Measurements from ENCODE around the gene MBP.
A peak's percentile ranks its signal among the peaks of the same experiment; 100 is the strongest.

The MBP gene

DNA sequence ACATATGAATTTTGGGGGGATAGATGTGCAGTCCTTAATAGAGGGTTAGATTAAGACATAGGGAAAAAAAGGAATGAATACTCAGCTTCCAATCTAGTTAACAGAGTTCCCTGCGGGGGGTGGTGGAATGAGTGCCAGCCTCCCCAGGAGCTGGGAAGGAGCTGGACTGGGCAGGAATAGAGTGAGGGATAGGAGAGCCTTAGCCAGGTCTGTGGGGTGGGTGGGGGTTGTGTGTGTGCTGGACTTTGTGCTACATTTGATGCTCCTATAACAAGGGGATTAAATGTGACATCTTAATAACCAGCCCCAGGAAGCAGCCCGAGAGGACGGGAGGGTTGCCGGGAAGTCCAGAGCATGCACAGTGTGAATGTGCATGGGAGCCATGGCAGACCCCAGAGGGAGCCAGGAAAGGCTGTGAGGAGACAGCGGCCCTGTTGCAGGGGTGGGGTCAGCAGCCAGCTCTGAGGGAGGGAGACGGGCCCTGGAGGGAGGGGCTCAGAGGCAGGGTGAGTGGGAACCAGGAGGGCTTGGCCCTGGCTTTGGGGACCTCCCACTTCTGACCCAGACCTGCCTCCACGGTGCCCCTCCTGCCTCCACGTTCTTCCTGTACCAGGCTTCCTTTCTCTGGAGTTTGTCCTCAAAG, 3.6 kb upstream of the MBP start:
- TF ChIP-seq, protein P1, sequence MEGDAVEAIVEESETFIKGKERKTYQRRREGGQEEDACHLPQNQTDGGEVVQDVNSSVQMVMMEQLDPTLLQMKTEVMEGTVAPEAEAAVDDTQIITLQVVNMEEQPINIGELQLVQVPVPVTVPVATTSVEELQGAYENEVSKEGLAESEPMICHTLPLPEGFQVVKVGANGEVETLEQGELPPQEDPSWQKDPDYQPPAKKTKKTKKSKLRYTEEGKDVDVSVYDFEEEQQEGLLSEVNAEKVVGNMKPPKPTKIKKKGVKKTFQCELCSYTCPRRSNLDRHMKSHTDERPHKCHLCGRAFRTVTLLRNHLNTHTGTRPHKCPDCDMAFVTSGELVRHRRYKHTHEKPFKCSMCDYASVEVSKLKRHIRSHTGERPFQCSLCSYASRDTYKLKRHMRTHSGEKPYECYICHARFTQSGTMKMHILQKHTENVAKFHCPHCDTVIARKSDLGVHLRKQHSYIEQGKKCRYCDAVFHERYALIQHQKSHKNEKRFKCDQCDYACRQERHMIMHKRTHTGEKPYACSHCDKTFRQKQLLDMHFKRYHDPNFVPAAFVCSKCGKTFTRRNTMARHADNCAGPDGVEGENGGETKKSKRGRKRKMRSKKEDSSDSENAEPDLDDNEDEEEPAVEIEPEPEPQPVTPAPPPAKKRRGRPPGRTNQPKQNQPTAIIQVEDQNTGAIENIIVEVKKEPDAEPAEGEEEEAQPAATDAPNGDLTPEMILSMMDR (IDR thresholded peaks at IDR 0.05; ENCODE audit: unreplicated experiment in 3 of 3) = no peak
- Mint-ChIP-seq H3K9me3 (no peaks in the 10 kb centered on the region), H3K4me1 (peaks cover 17% of the 10 kb centered on the region), H3K36me3 (ENCODE audit: low read depth) (no peaks in the 10 kb centered on the region), H3K4me3 (no peak overlapping the region), H3K27me3 (ENCODE audit: low read depth) (peaks cover 49% of the 10 kb centered on the region), H3K27ac (no peak overlapping the region)

DNA sequence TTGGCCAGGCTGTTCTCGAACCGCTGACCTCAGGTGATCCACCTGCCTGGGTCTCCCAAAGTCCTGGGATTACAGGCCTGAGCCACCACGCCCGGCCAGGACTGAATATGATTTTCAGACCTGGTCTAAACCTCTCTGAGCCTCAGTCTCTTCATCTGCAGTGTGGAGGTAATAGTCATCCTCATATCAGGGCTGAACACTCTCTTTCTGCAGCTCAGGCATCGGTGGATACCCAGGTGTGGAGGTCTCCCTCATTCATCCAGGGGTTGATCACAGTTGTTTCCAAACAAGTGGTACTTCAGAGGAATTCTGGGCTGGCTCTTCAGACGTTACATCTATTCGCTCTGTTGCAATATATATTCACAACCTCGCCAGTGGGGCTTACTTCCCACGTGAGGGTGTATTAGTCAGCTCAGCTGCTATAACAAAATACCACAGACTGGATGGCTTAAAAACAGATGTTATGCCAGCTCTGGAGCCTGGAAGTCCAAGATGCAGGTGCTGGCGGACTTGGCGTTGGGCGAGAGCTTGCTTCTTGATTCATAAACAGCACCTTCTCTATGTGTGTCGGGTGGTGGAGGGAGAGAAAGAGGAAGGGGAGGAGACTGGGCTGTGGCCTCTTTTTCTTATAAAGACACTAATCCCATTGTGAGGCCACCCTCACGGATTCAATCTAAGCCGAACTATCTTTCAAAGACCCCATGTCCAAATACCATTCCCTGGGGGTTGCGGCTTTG, 2.9 kb upstream of the MBP start:
- Mint-ChIP-seq H3K27me3 (ENCODE audit: low read depth) (peaks cover 56% of the 10 kb centered on the region), H3K27ac (no peak overlapping the region), H3K36me3 (ENCODE audit: low read depth) (no peaks in the 10 kb centered on the region), H3K9me3 (no peaks in the 10 kb centered on the region), H3K4me3 (no peak overlapping the region), H3K4me1 (peaks cover 23% of the 10 kb centered on the region)
- TF ChIP-seq, protein P1 (IDR thresholded peaks at IDR 0.05; ENCODE audit: unreplicated experiment in 3 of 3) = no peak

DNA sequence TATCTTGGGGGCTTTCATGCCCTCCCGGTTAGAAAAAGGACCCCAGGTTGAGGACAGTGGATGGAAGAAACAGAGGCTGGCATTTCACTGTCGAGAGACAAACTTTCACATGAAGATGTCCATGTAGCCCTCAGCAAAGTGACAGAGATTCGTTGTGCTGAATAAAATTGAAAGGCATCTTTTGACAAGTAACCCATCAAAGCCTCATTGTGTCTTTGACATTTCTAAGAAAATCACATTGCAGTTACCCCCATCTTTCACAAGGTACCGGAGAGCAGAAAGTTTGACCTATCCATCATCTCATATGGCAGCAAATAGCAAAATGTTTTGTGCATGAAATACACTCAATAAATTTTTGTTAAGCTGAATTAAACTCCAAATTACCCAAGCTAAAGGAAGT, 2.0 kb upstream of the MBP start:
- TF ChIP-seq, protein P1 (IDR thresholded peaks at IDR 0.05; ENCODE audit: unreplicated experiment in 3 of 3) = no peak
- H3K36me3 Mint-ChIP-seq (ENCODE audit: low read depth) = no peaks in the 10 kb centered on the region
- H3K27me3 Mint-ChIP-seq (ENCODE audit: low read depth) = peaks cover 65% of the 10 kb centered on the region
- H3K4me1 Mint-ChIP-seq = peaks cover 29% of the 10 kb centered on the region
- no peaks in the 10 kb centered on the region for H3K9me3 Mint-ChIP-seq
- peak overlapping the region in 1 of 3 experiments; percentile 61 for H3K27ac Mint-ChIP-seq
- peak overlapping the region in 2 of 3 experiments; percentile 87 to 90 for H3K4me3 Mint-ChIP-seq

DNA sequence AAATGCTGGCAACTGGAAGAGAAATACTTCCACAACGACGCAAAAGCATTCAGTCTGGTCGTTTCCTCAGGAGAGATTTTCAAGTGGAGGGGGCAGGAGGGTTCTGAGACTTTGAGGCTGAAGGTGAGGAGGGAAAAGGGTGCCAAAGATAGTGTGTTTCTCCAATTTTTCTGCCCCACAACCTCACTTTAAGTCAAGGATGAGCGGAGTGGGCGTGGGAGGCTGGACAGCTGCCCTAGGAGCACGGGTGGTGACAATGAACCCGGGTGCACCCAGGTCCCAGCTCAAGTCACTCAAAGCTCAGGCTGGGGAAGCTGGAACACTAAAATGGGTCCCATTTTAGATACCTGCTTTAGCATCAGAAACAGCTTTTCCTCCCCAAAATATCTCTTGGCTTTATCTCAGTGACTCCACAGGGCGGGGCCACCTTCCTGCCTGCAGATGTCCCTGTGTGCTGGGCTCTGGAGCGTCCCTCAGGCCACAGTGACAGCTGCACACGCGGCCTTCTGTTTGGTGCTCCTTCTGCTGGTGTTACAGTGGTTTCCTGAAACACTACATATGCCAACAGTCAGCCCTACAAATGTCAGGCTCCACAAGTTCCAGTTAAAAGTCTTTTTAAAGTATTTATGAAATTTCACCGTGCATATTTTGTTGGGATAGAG, 1.4 kb upstream of the MBP start:
- Mint-ChIP-seq H3K4me3 (peak overlapping the region; percentile 82 to 90 (median 87)), H3K27me3 (ENCODE audit: low read depth) (peaks cover 71% of the 10 kb centered on the region), H3K27ac (peak overlapping the region; percentile 61 to 91 (median 69)), H3K36me3 (ENCODE audit: low read depth) (peaks cover 2% of the 10 kb centered on the region), H3K4me1 (peaks cover 34% of the 10 kb centered on the region), H3K9me3 (no peaks in the 10 kb centered on the region)
- TF ChIP-seq, protein P1 (IDR thresholded peaks at IDR 0.05; ENCODE audit: unreplicated experiment in 3 of 3) = no peak

DNA sequence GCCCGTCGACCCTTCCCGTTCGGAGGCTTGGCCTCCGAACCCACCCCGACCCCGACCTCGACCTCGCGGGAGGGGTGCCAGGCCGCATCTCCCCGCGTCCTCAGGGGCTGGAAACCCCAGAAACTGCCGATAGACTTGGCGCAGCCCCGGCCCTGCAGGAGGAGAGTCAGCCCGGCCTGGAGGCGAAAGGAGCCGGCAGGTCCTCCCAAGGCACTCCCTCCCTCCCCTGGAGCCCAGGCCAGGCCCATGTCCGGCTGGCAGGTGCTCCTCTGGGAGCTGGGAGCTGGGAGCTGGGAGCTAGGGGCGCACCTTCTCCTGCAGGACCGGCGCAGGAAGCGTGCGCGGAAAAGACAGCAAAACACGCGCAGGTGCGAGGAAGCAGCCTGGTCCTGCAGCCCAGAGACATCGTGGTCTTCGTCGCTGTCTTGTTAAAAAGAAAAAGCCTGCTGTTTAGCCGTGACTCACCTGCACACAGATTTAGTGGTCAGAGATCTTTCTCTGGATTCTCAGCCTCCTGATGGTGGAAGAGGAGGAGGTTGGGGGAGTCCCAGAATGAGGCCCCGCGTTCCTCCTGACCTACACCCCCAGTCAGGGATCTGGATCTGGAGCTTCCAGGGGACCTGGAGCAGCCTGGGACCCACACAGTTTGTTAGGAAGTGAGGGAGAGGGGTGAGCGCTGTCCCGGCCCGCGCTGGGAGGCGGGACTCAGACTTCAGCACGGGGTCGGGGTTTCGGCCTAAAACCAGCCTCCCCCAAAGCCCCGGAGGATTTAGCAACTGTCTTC, 660 bp upstream of the MBP start:
- peak overlapping the region; percentile 73 to 90 (median 78) for H3K4me3 Mint-ChIP-seq
- H3K4me1 Mint-ChIP-seq = peaks cover 37% of the 10 kb centered on the region
- no peaks in the 10 kb centered on the region for H3K9me3 Mint-ChIP-seq
- TF ChIP-seq, protein P1 (IDR thresholded peaks at IDR 0.05; ENCODE audit: unreplicated experiment in 3 of 3) = no peak
- H3K27ac Mint-ChIP-seq = peak overlapping the region in 1 of 3 experiments; percentile 61
- peaks cover 72% of the 10 kb centered on the region for H3K27me3 Mint-ChIP-seq (ENCODE audit: low read depth)
- H3K36me3 Mint-ChIP-seq (ENCODE audit: low read depth) = peaks cover 3% of the 10 kb centered on the region

Data from nephron (organoid).